HCT116 (cell line): ENCODE data around the gene SLC10A7. TPM values are rescaled to one million over a fixed set of nuclear protein-coding genes. Genes with fewer than 3 reads are reported as not detected.

Source experiments
- ATAC-seq: fragments of 200-7000 bp; cut with Tn5 transposase; 2 replicates; pipeline ENCODE4 v1.9.1; 2020; ENCODE audit warnings: mild to moderate bottlenecking, moderate library complexity
- BruUV-seq: library from RNA; stranded (reverse); fragments of 400-500 nt; replicated peaks from 2 replicates; lab custom pipeline; 2021; lab: Mats Ljungman, UMichigan
- CTCF ChIA-PET: fragments of 300-600 bp; sonication (Branson Sonifier 250); formaldehyde crosslinking; loops from one replicate; lab custom pipeline; 2021; ENCODE audit warnings: antibody characterized with exemption; lab: Charles Lee
- POLR2A ChIA-PET: fragments of 300-600, 350-600 bp; sonication (Branson Sonifier 250); formaldehyde crosslinking; loops from one replicate; lab custom pipeline; 2021; ENCODE audit warnings: antibody characterized with exemption; lab: Charles Lee
- RAD21 ChIA-PET, 2 experiments: fragments of 300-600 bp; sonication (Branson Sonifier 250); formaldehyde crosslinking; loops; one replicate each; lab custom pipeline; 2023; ENCODE audit warnings: low total read pairs in 2 of 2; ENCODE audit not compliant: uncharacterized antibody in 2 of 2, unreplicated experiment in 2 of 2, low non-redundant PET in 1 of 2; lab: Charles Lee
- DNase-seq: peaks from one replicate; pipeline ENCODE4 v3.0.0-alpha.2; 2010; ENCODE audit warnings: low read depth, low spot score
- H2AFZ ChIP-seq: fragments of 200-600 bp; shearing (Covaris generic), sonication (generic); 2 replicates; pipeline ENCODE4 v1.6.1; 2017; ENCODE audit warnings: low read depth, mixed run types, mixed read lengths, antibody characterized with exemption, low read length; ENCODE audit not compliant: poor library complexity, severe bottlenecking
- H3K27ac ChIP-seq: 2 replicates; pipeline ENCODE4 v1.5.1; 2012; ENCODE audit warnings: low read depth, low read length
- H3K27me3 ChIP-seq: fragments of 200-600 bp; sonication (generic); 2 replicates; pipeline ENCODE4 v1.6.1; 2016; ENCODE audit warnings: mixed run types, low read length, mixed read lengths; ENCODE audit not compliant: insufficient read depth
- H3K36me3 ChIP-seq, 2 experiments: fragments of 200-500 bp in 1 of 2; fragments of 200-600 bp in 1 of 2; sonication (Bioruptor generic) in 1 of 2; sonication (generic) in 1 of 2; 2 replicates each; pipeline versions ENCODE4 v1.5.1 to v1.6.1; 2014 to 2016; ENCODE audit warnings: low read length in 2 of 2, inconsistent platforms in 1 of 2, mixed read lengths in 1 of 2, mixed run types in 1 of 2; ENCODE audit not compliant: insufficient read depth in 2 of 2, control insufficient read depth in 1 of 2
- H3K4me1 ChIP-seq, 2 experiments: fragments of 200-600 bp in 1 of 2; sonication (generic) in 1 of 2; 2 replicates each; pipeline versions ENCODE4 v1.5.1 to v1.6.1; 2012 to 2017; ENCODE audit warnings: low read length in 2 of 2, inconsistent platforms in 1 of 2, mild to moderate bottlenecking in 1 of 2, mixed read lengths in 1 of 2, mixed run types in 1 of 2, moderate library complexity in 1 of 2; ENCODE audit not compliant: insufficient read depth in 2 of 2, control insufficient read depth in 1 of 2
- H3K4me2 ChIP-seq: fragments of 200-600 bp; sonication (generic); 2 replicates; pipeline ENCODE4 v1.6.1; 2017; ENCODE audit warnings: mixed run types, low read length, mixed read lengths
- H3K4me3 ChIP-seq, 2 experiments: fragments of 200-600 bp in 1 of 2; sonication (generic) in 1 of 2; replicated peaks in 1 of 2; 2 replicates each; pipeline ENCODE4 v1.5.1; 2011 to 2016; ENCODE audit warnings: low read length in 2 of 2, control low read depth in 1 of 2, low read depth in 1 of 2, mild to moderate bottlenecking in 1 of 2, mixed read lengths in 1 of 2, mixed run types in 1 of 2
- H3K79me2 ChIP-seq: fragments of 200-600 bp; sonication (generic); 2 replicates; pipeline ENCODE4 v1.6.1; 2017; ENCODE audit warnings: mild to moderate bottlenecking, mixed run types, low read length, moderate library complexity, mixed read lengths; ENCODE audit not compliant: insufficient read depth
- H3K9ac ChIP-seq: fragments of 200-600 bp; sonication (generic); 2 replicates; pipeline ENCODE4 v1.6.1; 2016; ENCODE audit warnings: low read length, mixed read lengths
- H3K9me2 ChIP-seq: fragments of 200-600 bp; sonication (generic), shearing (Covaris generic); 2 replicates; pipeline ENCODE4 v1.6.1; 2017; ENCODE audit warnings: mixed run types, mild to moderate bottlenecking, moderate library complexity; ENCODE audit not compliant: insufficient read depth
- H3K9me3 ChIP-seq, 2 experiments: fragments of 200-500 bp in 1 of 2; fragments of 200-600 bp in 1 of 2; sonication (Bioruptor generic) in 1 of 2; sonication (generic) in 1 of 2; 2 replicates each; pipeline ENCODE4 v1.6.1; 2014 to 2017; ENCODE audit warnings: low read length in 2 of 2, mixed read lengths in 2 of 2, inconsistent platforms in 1 of 2, low read depth in 1 of 2, mild to moderate bottlenecking in 1 of 2, mixed run types in 1 of 2, moderate library complexity in 1 of 2; ENCODE audit not compliant: control insufficient read depth in 1 of 2, insufficient read depth in 1 of 2
- H4K20me1 ChIP-seq: fragments of 200-600 bp; sonication (generic), shearing (Covaris generic); 2 replicates; pipeline ENCODE4 v1.6.1; 2017; ENCODE audit warnings: mixed run types, mild to moderate bottlenecking, moderate library complexity; ENCODE audit not compliant: insufficient read depth
- ELF1 ChIP-seq: IDR thresholded peaks from 2 replicates; pipeline ENCODE4 v1.6.1; 2012; ENCODE audit warnings: low read depth, borderline replicate concordance
- EZH2 ChIP-seq: fragments of 200-600 bp; sonication (generic); IDR thresholded peaks from 2 replicates; pipeline ENCODE4 v1.6.1; 2017; ENCODE audit warnings: antibody characterized with exemption, mixed run types
- POLR2A ChIP-seq: IDR thresholded peaks from 2 replicates; pipeline ENCODE4 v1.7.0; 2011; ENCODE audit warnings: borderline replicate concordance; ENCODE audit not compliant: insufficient read depth, insufficient read length; ENCODE audit errors: extremely low read depth
- RAD21 ChIP-seq: IDR thresholded peaks from 2 replicates; pipeline ENCODE4 v1.6.1; 2012; ENCODE audit warnings: low read depth, mild to moderate bottlenecking
- SIN3A ChIP-seq: IDR thresholded peaks from 2 replicates; pipeline ENCODE4 v1.6.1; 2012; ENCODE audit warnings: low read depth
- SP1 ChIP-seq: IDR thresholded peaks from 2 replicates; pipeline ENCODE4 v1.6.1; 2012; ENCODE audit warnings: low read depth
- TCF7L2 ChIP-seq: IDR thresholded peaks from 2 replicates; pipeline ENCODE4 v1.7.0; 2011; ENCODE audit warnings: borderline replicate concordance, inconsistent platforms; ENCODE audit not compliant: insufficient read depth, insufficient read length; ENCODE audit errors: extremely low read depth
- YY1 ChIP-seq: IDR thresholded peaks from 2 replicates; pipeline ENCODE4 v1.6.1; 2011; ENCODE audit warnings: low read length, low read depth, moderate library complexity, mild to moderate bottlenecking; ENCODE audit not compliant: insufficient replicate concordance; ENCODE audit errors: extremely low read depth
- ZFX ChIP-seq: fragments of 450-650 bp; IDR thresholded peaks from 2 replicates; pipeline ENCODE4 v1.6.1; 2017
- ZNF274 ChIP-seq: fragments of 200-500 bp; sonication (Bioruptor generic); IDR thresholded peaks from 2 replicates; pipeline ENCODE4 v1.6.1; 2014; ENCODE audit warnings: mild to moderate bottlenecking, low read depth, low read length, inconsistent platforms
- intact Hi-C: fragments of 100-400 bp; cut with micrococcal nuclease; formaldehyde crosslinking; loops from 2 replicates; pipeline ENCODE4 v1.10.0; 2022
- total RNA-seq: library from RNA; stranded (reverse); gene quantifications from one replicate; pipeline ENCODE4 v1.2.1, GENCODE V29; 2021; ENCODE audit not compliant: unreplicated experiment
- TF ChIP-seq, protein P1 (sequence below), 3 experiments: fragments of 200-600 bp in 1 of 3; sonication (generic) in 1 of 3; IDR thresholded peaks in 2 of 3; conservative IDR thresholded peaks in 1 of 3; 2 replicates each; pipeline ENCODE4 v1.5.1; 2012 to 2017; ENCODE audit warnings: low read depth in 2 of 3, low read length in 2 of 3, antibody characterized with exemption in 1 of 3, borderline replicate concordance in 1 of 3, control low read depth in 1 of 3, mild to moderate bottlenecking in 1 of 3, mixed read lengths in 1 of 3, mixed run types in 1 of 3, moderate library complexity in 1 of 3; ENCODE audit not compliant: insufficient read depth in 1 of 3
- TF ChIP-seq, protein P2 (sequence below): IDR thresholded peaks from 2 replicates; pipeline ENCODE4 v1.6.1; 2012
- TF ChIP-seq, protein P3 (sequence below): IDR thresholded peaks from 2 replicates; pipeline ENCODE4 v1.6.1; 2011; ENCODE audit warnings: mild to moderate bottlenecking, low read length, moderate library complexity; ENCODE audit not compliant: insufficient replicate concordance; ENCODE audit errors: extremely low read depth

Gene SLC10A7
- total RNA-seq, 1 experiment from 2014 or later, result 5.5 TPM

DNA sequence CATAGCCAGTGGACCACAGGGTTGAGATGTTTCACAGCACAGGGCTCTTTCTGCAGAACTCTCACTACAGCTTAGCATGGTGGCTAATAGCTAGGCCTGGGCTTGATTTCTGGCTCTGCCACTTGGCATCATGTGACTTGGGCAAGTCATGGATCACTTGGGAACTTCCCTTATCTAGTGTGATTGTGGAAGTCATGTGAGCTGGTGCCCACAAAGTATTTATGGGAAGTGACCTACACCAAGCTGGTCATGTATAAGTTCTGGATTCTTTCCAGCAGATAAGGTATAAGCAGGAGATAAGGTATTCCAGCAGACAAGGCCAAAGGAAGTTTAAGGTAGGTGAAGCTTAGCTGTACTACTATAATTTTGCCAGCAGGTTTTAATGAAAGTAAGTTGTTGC is 246.4 kb downstream of the SLC10A7 start (continued):
- TF ChIP-seq, protein P1, sequence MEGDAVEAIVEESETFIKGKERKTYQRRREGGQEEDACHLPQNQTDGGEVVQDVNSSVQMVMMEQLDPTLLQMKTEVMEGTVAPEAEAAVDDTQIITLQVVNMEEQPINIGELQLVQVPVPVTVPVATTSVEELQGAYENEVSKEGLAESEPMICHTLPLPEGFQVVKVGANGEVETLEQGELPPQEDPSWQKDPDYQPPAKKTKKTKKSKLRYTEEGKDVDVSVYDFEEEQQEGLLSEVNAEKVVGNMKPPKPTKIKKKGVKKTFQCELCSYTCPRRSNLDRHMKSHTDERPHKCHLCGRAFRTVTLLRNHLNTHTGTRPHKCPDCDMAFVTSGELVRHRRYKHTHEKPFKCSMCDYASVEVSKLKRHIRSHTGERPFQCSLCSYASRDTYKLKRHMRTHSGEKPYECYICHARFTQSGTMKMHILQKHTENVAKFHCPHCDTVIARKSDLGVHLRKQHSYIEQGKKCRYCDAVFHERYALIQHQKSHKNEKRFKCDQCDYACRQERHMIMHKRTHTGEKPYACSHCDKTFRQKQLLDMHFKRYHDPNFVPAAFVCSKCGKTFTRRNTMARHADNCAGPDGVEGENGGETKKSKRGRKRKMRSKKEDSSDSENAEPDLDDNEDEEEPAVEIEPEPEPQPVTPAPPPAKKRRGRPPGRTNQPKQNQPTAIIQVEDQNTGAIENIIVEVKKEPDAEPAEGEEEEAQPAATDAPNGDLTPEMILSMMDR (IDR thresholded peaks at IDR 0.05 in 2 of 3, conservative IDR thresholded peaks at IDR 0.05 in 1 of 3; ENCODE audit: borderline replicate concordance in 1 of 3, insufficient read depth in 1 of 3, low read depth in 2 of 3, low read length in 2 of 3), result no peak
- TF ChIP-seq POLR2A (no peak), RAD21 (no peak), ZFX (no peak), SIN3A (no peak), EZH2 (no peak), YY1 (no peak), ELF1 (no peak)

DNA sequence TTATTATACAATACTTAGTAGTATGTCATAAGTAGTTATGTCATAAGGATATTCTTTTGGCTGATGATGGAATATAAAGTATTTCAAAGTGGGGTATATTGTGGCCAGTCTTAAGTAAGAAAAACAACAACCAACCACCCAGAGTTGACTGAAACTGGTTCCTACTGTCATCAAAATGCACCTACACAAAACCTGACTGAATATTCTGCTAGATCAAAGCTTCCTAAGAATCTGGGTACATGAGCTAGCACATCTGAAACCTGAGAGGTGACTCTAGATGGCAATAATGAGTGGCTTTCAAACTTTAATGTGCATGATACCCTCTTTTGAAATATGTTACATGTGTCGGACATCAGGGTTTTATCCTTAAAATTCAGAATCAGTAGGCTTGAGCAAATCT is 247.0 kb downstream of the SLC10A7 start:
- CTCF ChIA-PET, result no interaction called here
- no peak for DNase-seq

More for the DNA sequence above, 247.0 kb downstream of the SLC10A7 start:
- TF ChIP-seq TCF7L2 (no peak), EZH2 (no peak), YY1 (no peak), SIN3A (no peak), ZNF274 (no peak), SP1 (no peak), POLR2A (no peak), ELF1 (no peak)
- TF ChIP-seq, protein P2, sequence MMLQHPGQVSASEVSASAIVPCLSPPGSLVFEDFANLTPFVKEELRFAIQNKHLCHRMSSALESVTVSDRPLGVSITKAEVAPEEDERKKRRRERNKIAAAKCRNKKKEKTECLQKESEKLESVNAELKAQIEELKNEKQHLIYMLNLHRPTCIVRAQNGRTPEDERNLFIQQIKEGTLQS, result no peak
- TF ChIP-seq, protein P3, sequence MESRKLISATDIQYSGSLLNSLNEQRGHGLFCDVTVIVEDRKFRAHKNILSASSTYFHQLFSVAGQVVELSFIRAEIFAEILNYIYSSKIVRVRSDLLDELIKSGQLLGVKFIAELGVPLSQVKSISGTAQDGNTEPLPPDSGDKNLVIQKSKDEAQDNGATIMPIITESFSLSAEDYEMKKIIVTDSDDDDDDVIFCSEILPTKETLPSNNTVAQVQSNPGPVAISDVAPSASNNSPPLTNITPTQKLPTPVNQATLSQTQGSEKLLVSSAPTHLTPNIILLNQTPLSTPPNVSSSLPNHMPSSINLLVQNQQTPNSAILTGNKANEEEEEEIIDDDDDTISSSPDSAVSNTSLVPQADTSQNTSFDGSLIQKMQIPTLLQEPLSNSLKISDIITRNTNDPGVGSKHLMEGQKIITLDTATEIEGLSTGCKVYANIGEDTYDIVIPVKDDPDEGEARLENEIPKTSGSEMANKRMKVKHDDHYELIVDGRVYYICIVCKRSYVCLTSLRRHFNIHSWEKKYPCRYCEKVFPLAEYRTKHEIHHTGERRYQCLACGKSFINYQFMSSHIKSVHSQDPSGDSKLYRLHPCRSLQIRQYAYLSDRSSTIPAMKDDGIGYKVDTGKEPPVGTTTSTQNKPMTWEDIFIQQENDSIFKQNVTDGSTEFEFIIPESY, result no peak
- TF ChIP-seq, protein P1 (IDR thresholded peaks at IDR 0.05 in 2 of 3, conservative IDR thresholded peaks at IDR 0.05 in 1 of 3; ENCODE audit: borderline replicate concordance in 1 of 3, insufficient read depth in 1 of 3, low read depth in 2 of 3, low read length in 2 of 3), result no peak
- TF ChIP-seq, all 23 proteins: peak for 0
- no peaks in the 10 kb centered on the region for H3K27me3 ChIP-seq
- ChIA-PET RAD21 (no interaction called here), POLR2A (no interaction called here)
- intact Hi-C loops, result no loop called here
- H3K4me2 ChIP-seq, result no peak overlapping the region
- no peak overlapping the region for H3K4me3 ChIP-seq
- no peak overlapping the region for H2AFZ ChIP-seq
- H3K79me2 ChIP-seq, result no peaks in the 10 kb centered on the region
- H3K9me2 ChIP-seq, result no peaks in the 10 kb centered on the region
- no peak overlapping the region for H3K27ac ChIP-seq
- H3K4me1 ChIP-seq, result no peaks in the 10 kb centered on the region
- no peaks in the 10 kb centered on the region for H4K20me1 ChIP-seq
- no peak overlapping the region for H3K9ac ChIP-seq
- H3K9me3 ChIP-seq, result no peaks in the 10 kb centered on the region
- no TSS peak for BruUV-seq
- ATAC-seq, result no peak
- H3K36me3 ChIP-seq, result no peaks in the 10 kb centered on the region
